BLaER1 (cell line): ENCODE results near the gene TSPO2.
"Not testable (repeated sequence)": the region's sequence is repeated elsewhere in the genome, so short reads cannot be mapped to it uniquely, and the experiment has no call there.

Experiments used
- H3K27ac ChIP-seq: shearing (Covaris generic); formaldehyde crosslinking; 2 replicates; pipeline ENCODE4 v1.8.1; 2022
- H3K27me3 ChIP-seq: shearing (Covaris generic); formaldehyde crosslinking; 2 replicates; pipeline ENCODE4 v1.8.1; 2022
- H3K36me3 ChIP-seq: shearing (Covaris generic); formaldehyde crosslinking; 2 replicates; pipeline ENCODE4 v1.8.1; 2022
- H3K4me1 ChIP-seq: shearing (Covaris generic); formaldehyde crosslinking; 2 replicates; pipeline ENCODE4 v1.8.1; 2022
- H3K4me2 ChIP-seq: shearing (Covaris generic); formaldehyde crosslinking; 2 replicates; pipeline ENCODE4 v1.8.1; 2022
- H3K4me3 ChIP-seq: shearing (Covaris generic); formaldehyde crosslinking; 2 replicates; pipeline ENCODE4 v1.8.1; 2022
- H3K9ac ChIP-seq: shearing (Covaris generic); formaldehyde crosslinking; 2 replicates; pipeline ENCODE4 v1.8.1; 2022
- H3K9me3 ChIP-seq: shearing (Covaris generic); formaldehyde crosslinking; 2 replicates; pipeline ENCODE4 v1.8.1; 2022
- H4K20me1 ChIP-seq: shearing (Covaris generic); formaldehyde crosslinking; 2 replicates; pipeline ENCODE4 v1.8.1; 2022
- Cebpa-rat ChIP-seq: shearing (Covaris generic); IDR thresholded peaks from 2 replicates; pipeline ENCODE4 v1.8.1; 2022

Gene TSPO2

GRCh38 chr6:41042226-41043055 lies at the start of gene TSPO2:
TSPO2 (plus strand) TSS chr6:41042467; CDS start chr6:41042986, 519 bp downstream.
- no peaks in the 10 kb centered on the region for H4K20me1 ChIP-seq
- no peak within 1 kb of the TSS for H3K4me2 ChIP-seq
- TF ChIP-seq Cebpa-rat, result no peak
- no peaks in the 10 kb centered on the region for H3K36me3 ChIP-seq
- no peak within 1 kb of the TSS for H3K9ac ChIP-seq
- no peaks in the 10 kb centered on the region for H3K27me3 ChIP-seq
- H3K9me3 ChIP-seq, result no peaks in the 10 kb centered on the region
- no peaks in the 10 kb centered on the region for H3K4me1 ChIP-seq
- H3K4me3 ChIP-seq, result no peak within 1 kb of the TSS
- H3K27ac ChIP-seq, result no peak within 1 kb of the TSS

GRCh38 chr6:40992746-40993145 lies 49.5 kb upstream of the TSPO2 start:
- Histone ChIP-seq H3K27ac (no peak overlapping the region), H3K4me2 (no peak overlapping the region), H3K27me3 (no peaks in the 10 kb centered on the region), H3K4me3 (no peak overlapping the region), H3K4me1 (no peaks in the 10 kb centered on the region), H4K20me1 (no peaks in the 10 kb centered on the region), H3K36me3 (no peaks in the 10 kb centered on the region), H3K9ac (no peak overlapping the region), H3K9me3 (no peaks in the 10 kb centered on the region)
- TF ChIP-seq Cebpa-rat, result no peak

- Histone ChIP-seq H3K27ac (no peak overlapping the region), H3K4me3 (no peak overlapping the region), H3K9me3 (no peaks in the 10 kb centered on the region), H4K20me1 (no peaks in the 10 kb centered on the region), H3K9ac (no peak overlapping the region), H3K4me2 (no peak overlapping the region), H3K36me3 (no peaks in the 10 kb centered on the region), H3K4me1 (no peaks in the 10 kb centered on the region), H3K27me3 (no peaks in the 10 kb centered on the region)
- no peak for TF ChIP-seq Cebpa-rat
These were observed 45.6 kb upstream of the TSPO2 start for GRCh38 chr6:40996591-40997233.

- no peak overlapping the region for H3K9ac ChIP-seq
- no peaks in the 10 kb centered on the region for H4K20me1 ChIP-seq
- H3K4me3 ChIP-seq, result no peak overlapping the region
- no peaks in the 10 kb centered on the region for H3K4me1 ChIP-seq
- no peak for TF ChIP-seq Cebpa-rat
- H3K27me3 ChIP-seq, result no peaks in the 10 kb centered on the region
- H3K27ac ChIP-seq, result no peak overlapping the region
- no peaks in the 10 kb centered on the region for H3K36me3 ChIP-seq
- no peaks in the 10 kb centered on the region for H3K9me3 ChIP-seq
- no peak overlapping the region for H3K4me2 ChIP-seq
These were observed 44.9 kb upstream of the TSPO2 start for GRCh38 chr6:40997234-40997957.

- Histone ChIP-seq H3K4me2 (no peak overlapping the region), H3K4me3 (no peak overlapping the region), H4K20me1 (no peaks in the 10 kb centered on the region)
These were observed 43.6 kb upstream of the TSPO2 start for GRCh38 chr6:40998661-40999060.

GRCh38 chr6:40999569-40999968 lies 42.7 kb upstream of the TSPO2 start:
- no peak overlapping the region for H3K4me2 ChIP-seq

More at GRCh38 chr6:40998661-40999060, 43.6 kb upstream of the TSPO2 start:
- Histone ChIP-seq H3K27me3 (no peaks in the 10 kb centered on the region), H3K4me1 (no peaks in the 10 kb centered on the region), H3K27ac (no peak overlapping the region), H3K36me3 (no peaks in the 10 kb centered on the region), H3K9ac (no peak overlapping the region), H3K9me3 (no peaks in the 10 kb centered on the region)
- TF ChIP-seq Cebpa-rat, result no peak

GRCh38 chr6:41000248-41000647 lies 42.0 kb upstream of the TSPO2 start:
- no peak overlapping the region for H3K4me3 ChIP-seq
- no peaks in the 10 kb centered on the region for H3K27me3 ChIP-seq
- no peak overlapping the region for H3K9ac ChIP-seq
- no peak overlapping the region for H3K4me2 ChIP-seq
- no peak for TF ChIP-seq Cebpa-rat
- no peaks in the 10 kb centered on the region for H4K20me1 ChIP-seq
- no peaks in the 10 kb centered on the region for H3K9me3 ChIP-seq
- no peak overlapping the region for H3K27ac ChIP-seq
- H3K36me3 ChIP-seq, result no peaks in the 10 kb centered on the region
- H3K4me1 ChIP-seq, result no peaks in the 10 kb centered on the region

More at GRCh38 chr6:40999569-40999968, 42.7 kb upstream of the TSPO2 start:
- no peak overlapping the region for H3K9ac ChIP-seq
- no peaks in the 10 kb centered on the region for H3K36me3 ChIP-seq
- no peaks in the 10 kb centered on the region for H4K20me1 ChIP-seq
- H3K9me3 ChIP-seq, result no peaks in the 10 kb centered on the region
- H3K4me3 ChIP-seq, result no peak overlapping the region
- H3K27ac ChIP-seq, result no peak overlapping the region
- H3K27me3 ChIP-seq, result no peaks in the 10 kb centered on the region
- H3K4me1 ChIP-seq, result no peaks in the 10 kb centered on the region
- no peak for TF ChIP-seq Cebpa-rat

- H3K9me3 ChIP-seq, result no peaks in the 10 kb centered on the region
- TF ChIP-seq Cebpa-rat, result no peak
- H3K4me1 ChIP-seq, result peaks cover 10% of the 10 kb centered on the region
- H3K9ac ChIP-seq, result no peak overlapping the region
- H3K27me3 ChIP-seq, result no peaks in the 10 kb centered on the region
- no peak overlapping the region for H3K27ac ChIP-seq
- no peaks in the 10 kb centered on the region for H3K36me3 ChIP-seq
- H4K20me1 ChIP-seq, result no peaks in the 10 kb centered on the region
- no peak overlapping the region for H3K4me2 ChIP-seq
- H3K4me3 ChIP-seq, result no peak overlapping the region
These were observed 40.1 kb upstream of the TSPO2 start for GRCh38 chr6:41002168-41002567.

GRCh38 chr6:41006217-41006616 lies 36.0 kb upstream of the TSPO2 start:
- H3K4me3 ChIP-seq, H3K36me3 ChIP-seq, H4K20me1 ChIP-seq, H3K9me3 ChIP-seq, H3K27ac ChIP-seq, H3K9ac ChIP-seq, H3K27me3 ChIP-seq: not testable (repeated sequence)
- H3K4me2 ChIP-seq, result peak overlapping the region; percentile 44; the same call in 1 of the 2 replicates
- H3K4me1 ChIP-seq, result peaks cover 15% of the 10 kb centered on the region

- H3K4me2 ChIP-seq, result peak overlapping the region; percentile 44
- H3K4me1 ChIP-seq, result peaks cover 15% of the 10 kb centered on the region
- not testable (repeated sequence) for H3K36me3 ChIP-seq, H4K20me1 ChIP-seq, H3K27me3 ChIP-seq, H3K27ac ChIP-seq, H3K9me3 ChIP-seq, H3K4me3 ChIP-seq, H3K9ac ChIP-seq
These were observed 35.3 kb upstream of the TSPO2 start for GRCh38 chr6:41006980-41007379.
